Vagina (tissue), 2 donors: ENCODE measurements around the gene DSE.

ENCODE experiments used
- POLR2A ChIP-seq, 2 donors: fragments of 450-650 bp; IDR thresholded peaks; one replicate each; pipeline ENCODE4 v1.6.1; 2017; ENCODE audit warnings: antibody characterized with exemption in 2 of 2, mild to moderate bottlenecking in 2 of 2, moderate library complexity in 2 of 2
- TF ChIP-seq, protein P1 (sequence below), 3 experiments: fragments of 450-650 bp in 2 of 3; fragments of 200-600 bp in 1 of 3; sonication (generic) in 1 of 3; IDR thresholded peaks; one replicate each; pipeline ENCODE4 v1.5.1; 2017 to 2019; ENCODE audit warnings: antibody characterized with exemption in 3 of 3, mild to moderate bottlenecking in 2 of 3, moderate library complexity in 2 of 3

DNA sequence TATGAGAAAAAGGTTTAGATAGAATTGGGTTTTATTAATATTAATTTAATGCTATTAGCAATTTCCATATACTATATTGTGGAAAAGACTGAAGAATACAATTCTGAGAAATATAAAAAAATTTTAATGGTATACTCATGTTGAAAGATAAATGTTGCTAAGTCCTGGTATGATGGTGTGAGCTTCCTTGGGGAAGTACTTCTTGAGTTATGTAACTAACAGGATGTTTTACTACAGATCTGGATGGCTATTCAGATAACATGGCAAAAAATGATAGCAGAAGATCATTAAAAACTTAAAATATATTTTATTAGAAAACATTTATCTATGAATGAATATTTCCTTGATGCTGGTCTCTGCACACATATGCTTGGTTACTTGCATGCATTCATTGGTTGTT lies 66.9 kb downstream of the DSE start:
- TF ChIP-seq, protein P1, sequence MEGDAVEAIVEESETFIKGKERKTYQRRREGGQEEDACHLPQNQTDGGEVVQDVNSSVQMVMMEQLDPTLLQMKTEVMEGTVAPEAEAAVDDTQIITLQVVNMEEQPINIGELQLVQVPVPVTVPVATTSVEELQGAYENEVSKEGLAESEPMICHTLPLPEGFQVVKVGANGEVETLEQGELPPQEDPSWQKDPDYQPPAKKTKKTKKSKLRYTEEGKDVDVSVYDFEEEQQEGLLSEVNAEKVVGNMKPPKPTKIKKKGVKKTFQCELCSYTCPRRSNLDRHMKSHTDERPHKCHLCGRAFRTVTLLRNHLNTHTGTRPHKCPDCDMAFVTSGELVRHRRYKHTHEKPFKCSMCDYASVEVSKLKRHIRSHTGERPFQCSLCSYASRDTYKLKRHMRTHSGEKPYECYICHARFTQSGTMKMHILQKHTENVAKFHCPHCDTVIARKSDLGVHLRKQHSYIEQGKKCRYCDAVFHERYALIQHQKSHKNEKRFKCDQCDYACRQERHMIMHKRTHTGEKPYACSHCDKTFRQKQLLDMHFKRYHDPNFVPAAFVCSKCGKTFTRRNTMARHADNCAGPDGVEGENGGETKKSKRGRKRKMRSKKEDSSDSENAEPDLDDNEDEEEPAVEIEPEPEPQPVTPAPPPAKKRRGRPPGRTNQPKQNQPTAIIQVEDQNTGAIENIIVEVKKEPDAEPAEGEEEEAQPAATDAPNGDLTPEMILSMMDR (IDR thresholded peaks at IDR 0.05) = no peak
- TF ChIP-seq POLR2A (IDR thresholded peaks at IDR 0.05) = no peak
